ENCODE results near the gene SCYL1.
A peak's percentile ranks its signal among the peaks of the same experiment; 100 is the strongest.

- TF ChIP-seq EZH2 (IDR thresholded peaks at IDR 0.05; ENCODE audit: low read depth, unreplicated experiment) (no peak), EZH2phosphoT487 (IDR thresholded peaks at IDR 0.05; ENCODE audit: unreplicated experiment) (no peak), CREB1 (CRISPR knock-in tag; IDR thresholded peaks at IDR 0.05; ENCODE audit: low read depth) (peak; percentile 74), REST (IDR thresholded peaks at IDR 0.05; ENCODE audit: unreplicated experiment) (no peak), POLR2AphosphoS5 (IDR thresholded peaks at IDR 0.05; ENCODE audit: low read depth) (peak; percentile 57), NANOG (IDR thresholded peaks at IDR 0.05; ENCODE audit: borderline replicate concordance) (no peak), JUNB (IDR thresholded peaks at IDR 0.05; ENCODE audit: unreplicated experiment) (no peak)
- TF ChIP-seq, protein P1, sequence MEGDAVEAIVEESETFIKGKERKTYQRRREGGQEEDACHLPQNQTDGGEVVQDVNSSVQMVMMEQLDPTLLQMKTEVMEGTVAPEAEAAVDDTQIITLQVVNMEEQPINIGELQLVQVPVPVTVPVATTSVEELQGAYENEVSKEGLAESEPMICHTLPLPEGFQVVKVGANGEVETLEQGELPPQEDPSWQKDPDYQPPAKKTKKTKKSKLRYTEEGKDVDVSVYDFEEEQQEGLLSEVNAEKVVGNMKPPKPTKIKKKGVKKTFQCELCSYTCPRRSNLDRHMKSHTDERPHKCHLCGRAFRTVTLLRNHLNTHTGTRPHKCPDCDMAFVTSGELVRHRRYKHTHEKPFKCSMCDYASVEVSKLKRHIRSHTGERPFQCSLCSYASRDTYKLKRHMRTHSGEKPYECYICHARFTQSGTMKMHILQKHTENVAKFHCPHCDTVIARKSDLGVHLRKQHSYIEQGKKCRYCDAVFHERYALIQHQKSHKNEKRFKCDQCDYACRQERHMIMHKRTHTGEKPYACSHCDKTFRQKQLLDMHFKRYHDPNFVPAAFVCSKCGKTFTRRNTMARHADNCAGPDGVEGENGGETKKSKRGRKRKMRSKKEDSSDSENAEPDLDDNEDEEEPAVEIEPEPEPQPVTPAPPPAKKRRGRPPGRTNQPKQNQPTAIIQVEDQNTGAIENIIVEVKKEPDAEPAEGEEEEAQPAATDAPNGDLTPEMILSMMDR (conservative IDR thresholded peaks at IDR 0.05; ENCODE audit: low read depth in 2 of 2): no peak
- TF ChIP-seq, protein P2, sequence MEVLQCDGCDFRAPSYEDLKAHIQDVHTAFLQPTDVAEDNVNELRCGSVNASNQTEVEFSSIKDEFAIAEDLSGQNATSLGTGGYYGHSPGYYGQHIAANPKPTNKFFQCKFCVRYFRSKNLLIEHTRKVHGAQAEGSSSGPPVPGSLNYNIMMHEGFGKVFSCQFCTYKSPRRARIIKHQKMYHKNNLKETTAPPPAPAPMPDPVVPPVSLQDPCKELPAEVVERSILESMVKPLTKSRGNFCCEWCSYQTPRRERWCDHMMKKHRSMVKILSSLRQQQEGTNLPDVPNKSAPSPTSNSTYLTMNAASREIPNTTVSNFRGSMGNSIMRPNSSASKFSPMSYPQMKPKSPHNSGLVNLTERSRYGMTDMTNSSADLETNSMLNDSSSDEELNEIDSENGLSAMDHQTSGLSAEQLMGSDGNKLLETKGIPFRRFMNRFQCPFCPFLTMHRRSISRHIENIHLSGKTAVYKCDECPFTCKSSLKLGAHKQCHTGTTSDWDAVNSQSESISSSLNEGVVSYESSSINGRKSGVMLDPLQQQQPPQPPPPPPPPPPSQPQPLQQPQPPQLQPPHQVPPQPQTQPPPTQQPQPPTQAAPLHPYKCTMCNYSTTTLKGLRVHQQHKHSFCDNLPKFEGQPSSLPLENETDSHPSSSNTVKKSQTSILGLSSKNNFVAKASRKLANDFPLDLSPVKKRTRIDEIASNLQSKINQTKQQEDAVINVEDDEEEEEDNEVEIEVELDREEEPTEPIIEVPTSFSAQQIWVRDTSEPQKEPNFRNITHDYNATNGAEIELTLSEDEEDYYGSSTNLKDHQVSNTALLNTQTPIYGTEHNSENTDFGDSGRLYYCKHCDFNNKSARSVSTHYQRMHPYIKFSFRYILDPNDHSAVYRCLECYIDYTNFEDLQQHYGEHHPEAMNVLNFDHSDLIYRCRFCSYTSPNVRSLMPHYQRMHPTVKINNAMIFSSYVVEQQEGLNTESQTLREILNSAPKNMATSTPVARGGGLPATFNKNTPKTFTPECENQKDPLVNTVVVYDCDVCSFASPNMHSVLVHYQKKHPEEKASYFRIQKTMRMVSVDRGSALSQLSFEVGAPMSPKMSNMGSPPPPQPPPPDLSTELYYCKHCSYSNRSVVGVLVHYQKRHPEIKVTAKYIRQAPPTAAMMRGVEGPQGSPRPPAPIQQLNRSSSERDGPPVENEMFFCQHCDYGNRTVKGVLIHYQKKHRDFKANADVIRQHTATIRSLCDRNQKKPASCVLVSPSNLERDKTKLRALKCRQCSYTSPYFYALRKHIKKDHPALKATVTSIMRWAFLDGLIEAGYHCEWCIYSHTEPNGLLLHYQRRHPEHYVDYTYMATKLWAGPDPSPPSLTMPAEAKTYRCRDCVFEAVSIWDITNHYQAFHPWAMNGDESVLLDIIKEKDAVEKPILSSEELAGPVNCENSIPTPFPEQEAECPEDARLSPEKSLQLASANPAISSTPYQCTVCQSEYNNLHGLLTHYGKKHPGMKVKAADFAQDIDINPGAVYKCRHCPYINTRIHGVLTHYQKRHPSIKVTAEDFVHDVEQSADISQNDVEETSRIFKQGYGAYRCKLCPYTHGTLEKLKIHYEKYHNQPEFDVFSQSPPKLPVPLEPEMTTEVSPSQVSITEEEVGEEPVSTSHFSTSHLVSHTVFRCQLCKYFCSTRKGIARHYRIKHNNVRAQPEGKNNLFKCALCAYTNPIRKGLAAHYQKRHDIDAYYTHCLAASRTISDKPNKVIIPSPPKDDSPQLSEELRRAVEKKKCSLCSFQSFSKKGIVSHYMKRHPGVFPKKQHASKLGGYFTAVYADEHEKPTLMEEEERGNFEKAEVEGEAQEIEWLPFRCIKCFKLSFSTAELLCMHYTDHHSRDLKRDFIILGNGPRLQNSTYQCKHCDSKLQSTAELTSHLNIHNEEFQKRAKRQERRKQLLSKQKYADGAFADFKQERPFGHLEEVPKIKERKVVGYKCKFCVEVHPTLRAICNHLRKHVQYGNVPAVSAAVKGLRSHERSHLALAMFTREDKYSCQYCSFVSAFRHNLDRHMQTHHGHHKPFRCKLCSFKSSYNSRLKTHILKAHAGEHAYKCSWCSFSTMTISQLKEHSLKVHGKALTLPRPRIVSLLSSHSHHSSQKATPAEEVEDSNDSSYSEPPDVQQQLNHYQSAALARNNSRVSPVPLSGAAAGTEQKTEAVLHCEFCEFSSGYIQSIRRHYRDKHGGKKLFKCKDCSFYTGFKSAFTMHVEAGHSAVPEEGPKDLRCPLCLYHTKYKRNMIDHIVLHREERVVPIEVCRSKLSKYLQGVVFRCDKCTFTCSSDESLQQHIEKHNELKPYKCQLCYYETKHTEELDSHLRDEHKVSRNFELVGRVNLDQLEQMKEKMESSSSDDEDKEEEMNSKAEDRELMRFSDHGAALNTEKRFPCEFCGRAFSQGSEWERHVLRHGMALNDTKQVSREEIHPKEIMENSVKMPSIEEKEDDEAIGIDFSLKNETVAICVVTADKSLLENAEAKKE (CRISPR knock-in tag; IDR thresholded peaks at IDR 0.05): no peak
Observed at GRCh38 chr11:65524741-65525545, at the start of gene SCYL1.
